Tibial artery (tissue), 4 donors: Measurements from ENCODE around the gene ZBTB20.

Experiments used
- DNase-seq, 2 donors: peaks; one replicate each; pipeline ENCODE4 v3.0.0-alpha.2; 2019
- H3K27ac ChIP-seq, 2 donors: fragments of 200-600 bp; sonication (generic) in 1 of 2; 1 replicate in 1 of 2; 2 replicates in 1 of 2; pipeline ENCODE4 v1.5.1; 2018 to 2019; ENCODE audit warnings: mild to moderate bottlenecking in 1 of 2
- H3K27me3 ChIP-seq, 2 donors: fragments of 200-600 bp; sonication (generic) in 1 of 2; one replicate each; pipeline versions ENCODE4 v1.5.1 to v1.6.0; 2016 to 2019
- H3K36me3 ChIP-seq, 3 donors: fragments of 200-600 bp; sonication (generic) in 2 of 3; one replicate each; pipeline ENCODE4 v1.5.1; 2016 to 2019; ENCODE audit warnings: mild to moderate bottlenecking in 2 of 3
- H3K4me1 ChIP-seq, 4 donors: fragments of 200-600 bp; sonication (generic) in 2 of 4; 1 replicate in 3 of 4; 2 replicates in 1 of 4; pipeline ENCODE4 v1.5.1; 2016 to 2019
- H3K4me3 ChIP-seq, 2 donors: fragments of 200-600 bp; sonication (generic) in 1 of 2; 1 replicate in 1 of 2; 2 replicates in 1 of 2; pipeline ENCODE4 v1.5.1; 2018 to 2019; ENCODE audit warnings: mild to moderate bottlenecking in 2 of 2
- H3K9me3 ChIP-seq, 3 donors: fragments of 200-600 bp; sonication (generic) in 1 of 3; one replicate each; pipeline ENCODE4 v1.5.1; 2016 to 2019
- intact Hi-C: fragments of 100-400 bp; cut with DNase I; formaldehyde crosslinking; loops from one replicate; pipeline ENCODE4 v1.15.0; 2023; ENCODE audit warnings: low total_unique reads
- TF ChIP-seq, protein P1 (sequence below), 2 experiments: fragments of 200-600 bp in 1 of 2; fragments of 450-650 bp in 1 of 2; IDR thresholded peaks; one replicate each; pipeline ENCODE4 v1.5.1; 2017 to 2019; ENCODE audit warnings: antibody characterized with exemption in 2 of 2, mild to moderate bottlenecking in 1 of 2, moderate library complexity in 1 of 2

Gene ZBTB20

DNA sequence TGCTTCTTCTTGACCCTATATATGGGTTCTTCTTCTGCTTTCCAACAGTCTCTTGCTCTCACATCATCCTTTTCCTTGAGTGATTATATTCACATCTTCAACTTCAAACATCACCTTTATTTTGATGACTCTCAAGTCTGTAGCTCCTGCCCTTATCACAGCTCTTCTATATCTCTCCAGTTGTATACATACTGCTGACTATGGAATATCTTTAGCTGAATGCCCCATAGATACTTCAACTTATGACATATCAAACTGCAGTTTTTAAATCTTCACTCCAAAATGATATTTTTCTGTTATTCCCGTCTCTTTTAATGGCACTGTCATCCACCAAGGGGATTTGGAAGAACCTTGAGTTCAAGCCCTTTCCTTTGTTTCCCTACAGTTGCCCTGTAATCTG is 139.1 kb downstream of the ZBTB20 start:
- Histone ChIP-seq H3K27me3 (no peaks in the 10 kb centered on the region), H3K9me3 (no peaks in the 10 kb centered on the region), H3K36me3 (peaks cover 0 to 6% (median 0%) of the 10 kb centered on the region in 3 donors), H3K4me3 (no peak overlapping the region), H3K4me1 (peaks cover 0 to 10% (median 0%) of the 10 kb centered on the region in 4 donors), H3K27ac (no peak overlapping the region)
- TF ChIP-seq, protein P1, sequence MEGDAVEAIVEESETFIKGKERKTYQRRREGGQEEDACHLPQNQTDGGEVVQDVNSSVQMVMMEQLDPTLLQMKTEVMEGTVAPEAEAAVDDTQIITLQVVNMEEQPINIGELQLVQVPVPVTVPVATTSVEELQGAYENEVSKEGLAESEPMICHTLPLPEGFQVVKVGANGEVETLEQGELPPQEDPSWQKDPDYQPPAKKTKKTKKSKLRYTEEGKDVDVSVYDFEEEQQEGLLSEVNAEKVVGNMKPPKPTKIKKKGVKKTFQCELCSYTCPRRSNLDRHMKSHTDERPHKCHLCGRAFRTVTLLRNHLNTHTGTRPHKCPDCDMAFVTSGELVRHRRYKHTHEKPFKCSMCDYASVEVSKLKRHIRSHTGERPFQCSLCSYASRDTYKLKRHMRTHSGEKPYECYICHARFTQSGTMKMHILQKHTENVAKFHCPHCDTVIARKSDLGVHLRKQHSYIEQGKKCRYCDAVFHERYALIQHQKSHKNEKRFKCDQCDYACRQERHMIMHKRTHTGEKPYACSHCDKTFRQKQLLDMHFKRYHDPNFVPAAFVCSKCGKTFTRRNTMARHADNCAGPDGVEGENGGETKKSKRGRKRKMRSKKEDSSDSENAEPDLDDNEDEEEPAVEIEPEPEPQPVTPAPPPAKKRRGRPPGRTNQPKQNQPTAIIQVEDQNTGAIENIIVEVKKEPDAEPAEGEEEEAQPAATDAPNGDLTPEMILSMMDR (IDR thresholded peaks at IDR 0.05), result no peak
- no peak for DNase-seq
- intact Hi-C loops, result no loop called here

DNA sequence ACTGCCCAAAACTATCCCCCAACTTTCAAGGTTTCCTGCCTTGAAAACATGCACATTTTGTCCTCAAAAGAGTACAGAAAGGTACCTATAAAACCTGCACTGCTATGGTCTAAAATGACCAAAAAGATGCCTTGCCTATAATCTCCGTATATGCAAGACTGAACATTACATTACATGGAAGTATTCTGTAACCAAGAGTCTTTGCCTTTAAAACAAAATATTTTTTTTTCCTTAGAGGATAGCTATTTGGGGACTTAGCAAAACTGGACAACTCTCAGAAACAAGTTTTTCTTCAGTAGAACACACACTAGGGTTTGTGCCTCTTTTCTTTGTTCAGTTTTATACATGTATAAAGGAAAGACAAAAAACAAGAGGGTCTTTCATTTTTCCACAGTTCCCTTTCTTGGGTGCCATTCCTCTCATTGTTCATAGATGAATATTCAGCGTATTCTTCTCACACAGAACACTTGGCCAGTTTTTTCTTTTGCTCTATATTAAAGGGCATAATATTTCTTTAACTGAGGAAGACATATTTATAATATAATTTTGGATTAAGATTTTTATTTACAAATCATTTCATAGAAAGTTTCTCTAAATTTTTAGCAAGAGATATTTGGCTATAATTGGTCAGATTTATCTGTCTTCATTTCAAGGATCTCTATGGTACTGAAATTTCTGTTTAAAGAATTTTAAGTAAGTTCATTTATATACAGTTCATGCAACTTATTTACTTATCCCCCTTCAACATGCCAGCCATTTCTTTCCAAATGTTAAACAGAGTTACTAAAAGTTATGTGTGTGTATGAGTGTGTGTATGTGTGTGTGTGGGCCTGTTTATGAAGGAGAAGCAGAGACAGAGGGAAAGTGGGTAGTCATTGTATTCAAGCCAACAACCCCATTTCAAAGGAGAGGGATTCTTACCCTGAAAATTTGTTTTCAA is 142.6 kb downstream of the ZBTB20 start:
- H3K27ac ChIP-seq, result no peak overlapping the region
- intact Hi-C loops, result no loop called here
- TF ChIP-seq, protein P1 (IDR thresholded peaks at IDR 0.05), result no peak
- H3K4me1 ChIP-seq, result peaks cover 0 to 10% (median 0%) of the 10 kb centered on the region in 4 donors
- no peaks in the 10 kb centered on the region for H3K27me3 ChIP-seq
- H3K36me3 ChIP-seq, result peaks cover 0 to 11% (median 4%) of the 10 kb centered on the region in 3 donors
- H3K4me3 ChIP-seq, result no peak overlapping the region
- peaks cover 0 to 4% (median 2%) of the 10 kb centered on the region in 3 donors for H3K9me3 ChIP-seq
- no peak for DNase-seq

DNA sequence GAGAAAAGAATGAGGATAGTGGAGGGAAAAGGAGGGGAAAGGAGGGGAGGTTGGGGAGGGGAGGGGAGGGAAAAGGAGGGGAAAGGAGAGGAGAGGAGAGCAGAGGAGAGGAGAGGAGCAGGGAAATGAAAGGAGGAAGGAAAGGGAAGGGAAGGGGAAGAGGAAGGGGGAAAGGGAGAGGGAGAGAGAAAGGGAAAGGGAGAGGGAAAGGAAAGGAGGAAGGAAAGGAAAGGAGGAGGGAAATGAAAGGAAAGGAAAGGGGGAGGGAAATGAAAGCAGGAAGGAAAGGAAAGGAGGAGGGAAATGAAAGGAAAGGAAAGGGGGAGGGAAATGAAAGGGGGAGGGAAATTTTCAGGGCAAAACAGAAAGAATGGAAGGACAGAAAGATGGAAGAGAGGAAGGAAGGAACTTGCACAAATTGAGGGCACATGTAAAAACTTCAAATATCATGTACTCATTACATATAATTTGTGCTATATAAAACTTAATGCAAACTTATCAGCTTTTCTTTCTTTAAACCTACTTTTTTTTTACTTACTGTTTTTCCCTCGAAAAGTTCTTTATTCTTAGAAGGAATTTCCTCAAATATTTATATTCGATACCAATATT is 148.0 kb downstream of the ZBTB20 start:
- no peaks in the 10 kb centered on the region for H3K27me3 ChIP-seq
- peaks cover 0 to 2% (median 0%) of the 10 kb centered on the region in 4 donors for H3K4me1 ChIP-seq
- intact Hi-C loops, result no loop called here
- peaks cover 0 to 14% (median 2%) of the 10 kb centered on the region in 3 donors for H3K9me3 ChIP-seq
- TF ChIP-seq, protein P1 (IDR thresholded peaks at IDR 0.05), result no peak
- peaks cover 0 to 11% (median 4%) of the 10 kb centered on the region in 3 donors for H3K36me3 ChIP-seq
- DNase-seq, result no peak
- no peak overlapping the region for H3K27ac ChIP-seq
- no peak overlapping the region for H3K4me3 ChIP-seq

DNA sequence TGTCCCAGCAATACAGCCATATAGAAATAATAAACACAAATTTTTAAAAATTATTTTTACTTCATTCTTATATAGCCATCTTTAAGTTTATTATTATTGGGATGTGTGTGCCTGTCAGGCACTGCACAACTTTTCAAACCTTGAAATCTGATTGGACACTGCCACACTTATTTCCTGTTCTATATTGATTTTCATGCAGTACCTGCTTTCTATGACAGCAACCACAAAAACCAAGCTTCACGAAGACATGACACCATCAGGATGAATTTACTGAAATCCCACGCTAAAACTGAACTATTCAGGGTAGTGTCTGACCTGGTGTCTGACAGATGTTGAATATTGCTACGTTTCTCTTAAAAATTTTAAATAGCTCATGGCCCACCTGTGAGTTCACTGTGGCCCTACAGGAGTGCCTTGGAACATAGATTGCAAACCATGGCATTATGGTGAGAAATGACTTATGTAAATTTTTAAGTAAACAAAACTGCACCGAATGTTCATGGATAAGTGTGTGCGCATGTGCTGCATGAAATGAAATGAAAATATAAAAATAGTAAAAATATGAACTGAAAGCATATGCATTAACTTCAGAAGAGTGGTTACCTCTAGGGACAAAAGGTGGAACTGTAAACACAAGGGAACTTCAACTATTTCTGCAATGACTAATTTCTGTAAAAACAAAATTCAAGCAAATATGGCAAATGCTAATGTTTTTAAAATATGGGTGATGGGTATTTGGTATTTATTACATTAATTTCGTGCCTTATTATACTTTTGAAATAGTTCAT is 152.3 kb downstream of the ZBTB20 start:
- no peak overlapping the region for H3K4me3 ChIP-seq
- no peaks in the 10 kb centered on the region for H3K4me1 ChIP-seq
- no peaks in the 10 kb centered on the region for H3K36me3 ChIP-seq
- H3K27ac ChIP-seq, result no peak overlapping the region
- H3K27me3 ChIP-seq, result no peaks in the 10 kb centered on the region
- DNase-seq, result no peak
- H3K9me3 ChIP-seq, result peaks cover 0 to 13% (median 0%) of the 10 kb centered on the region in 3 donors
- intact Hi-C loops, result no loop called here
- TF ChIP-seq, protein P1 (IDR thresholded peaks at IDR 0.05), result no peak

DNA sequence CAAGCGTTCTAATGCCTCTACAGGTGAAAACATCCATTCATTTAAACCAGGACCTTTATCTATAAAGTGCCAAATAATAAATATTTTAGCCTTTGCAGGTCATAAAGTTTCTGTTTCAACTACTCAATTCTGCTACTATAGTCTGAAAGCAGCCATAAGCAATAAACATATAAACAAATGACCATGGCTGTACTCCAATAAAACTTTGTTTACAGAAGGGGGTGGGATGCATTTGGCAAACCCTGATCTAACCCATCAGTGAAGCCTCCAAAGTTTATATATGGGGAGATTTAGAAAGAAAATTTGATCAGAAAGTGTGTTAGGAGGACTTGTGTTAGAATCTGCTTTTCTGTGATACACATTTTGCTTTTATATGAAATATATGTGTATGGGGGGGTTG is 161.3 kb downstream of the ZBTB20 start:
- no peaks in the 10 kb centered on the region for H3K36me3 ChIP-seq
- TF ChIP-seq, protein P1 (IDR thresholded peaks at IDR 0.05), result no peak
- intact Hi-C loops, result no loop called here
- H3K4me1 ChIP-seq, result peaks cover 0 to 12% (median 2%) of the 10 kb centered on the region in 4 donors
- no peak for DNase-seq
- H3K27me3 ChIP-seq, result no peaks in the 10 kb centered on the region
- H3K9me3 ChIP-seq, result no peaks in the 10 kb centered on the region
- no peak overlapping the region for H3K27ac ChIP-seq
- no peak overlapping the region for H3K4me3 ChIP-seq
